Astrocyte (in vitro differentiated cells and primary cell): Measurements from ENCODE around the gene ZNF566. TPM values are rescaled to one million over a fixed set of nuclear protein-coding genes. Genes with fewer than 3 reads are reported as not detected.

Source experiments
- DNase-seq: peaks from one replicate; pipeline ENCODE4 v3.0.0-alpha.2; 2010; ENCODE audit warnings: low read depth
- FAIRE-seq: peaks from 2 replicates; lab custom pipeline; 2011; peaks lifted over from hg19 to GRCh38; lab: Jason Lieb, UNC
- H2AFZ ChIP-seq: 2 replicates; pipeline ENCODE4 v1.6.0; 2012; ENCODE audit warnings: low read depth, low read length, inconsistent platforms
- H3K27ac ChIP-seq: 2 replicates; pipeline ENCODE4 v1.5.1; 2011; ENCODE audit warnings: low read depth, low read length, inconsistent platforms
- H3K27me3 ChIP-seq: 2 replicates; pipeline ENCODE4 v1.6.0; 2011; ENCODE audit warnings: low read length, inconsistent platforms; ENCODE audit not compliant: insufficient read depth
- H3K36me3 ChIP-seq: 2 replicates; pipeline ENCODE4 v1.5.1; 2011; ENCODE audit warnings: low read length, inconsistent platforms; ENCODE audit not compliant: insufficient read depth
- H3K4me1 ChIP-seq: 2 replicates; pipeline ENCODE4 v1.5.1; 2011; ENCODE audit warnings: low read length, inconsistent platforms; ENCODE audit not compliant: insufficient read depth
- H3K4me2 ChIP-seq: 2 replicates; pipeline ENCODE4 v1.6.0; 2012; ENCODE audit warnings: low read length, inconsistent platforms
- H3K4me3 ChIP-seq: 2 replicates; pipeline ENCODE4 v1.5.1; 2011; ENCODE audit warnings: low read depth, mild to moderate bottlenecking, low read length, inconsistent platforms; ENCODE audit not compliant: insufficient read depth
- H3K79me2 ChIP-seq: 2 replicates; pipeline ENCODE4 v1.6.0; 2012; ENCODE audit warnings: mild to moderate bottlenecking, low read length, inconsistent platforms; ENCODE audit not compliant: insufficient read depth
- H3K9ac ChIP-seq: 2 replicates; pipeline ENCODE4 v1.6.0; 2012; ENCODE audit warnings: mild to moderate bottlenecking, low read length, inconsistent platforms
- H3K9me3 ChIP-seq: 2 replicates; pipeline ENCODE4 v1.5.1; 2012; ENCODE audit warnings: low read depth, mild to moderate bottlenecking, low read length, inconsistent platforms; ENCODE audit not compliant: insufficient read depth
- H4K20me1 ChIP-seq: 2 replicates; pipeline ENCODE4 v1.6.0; 2012; ENCODE audit warnings: low read length, inconsistent platforms; ENCODE audit not compliant: insufficient read depth
- H3K27ac Mint-ChIP-seq: one replicate; pipeline ENCODE4 v1.8.0; 2021; ENCODE audit warnings: mild to moderate bottlenecking, mixed read lengths; ENCODE audit not compliant: unreplicated experiment
- H3K27me3 Mint-ChIP-seq: one replicate; pipeline ENCODE4 v1.8.0; 2021; ENCODE audit warnings: low read depth, mixed read lengths; ENCODE audit not compliant: unreplicated experiment
- H3K36me3 Mint-ChIP-seq: one replicate; pipeline ENCODE4 v1.8.0; 2021; ENCODE audit warnings: low read depth, mixed read lengths; ENCODE audit not compliant: unreplicated experiment
- H3K4me1 Mint-ChIP-seq: one replicate; pipeline ENCODE4 v1.8.0; 2021; ENCODE audit warnings: low read depth, mixed read lengths; ENCODE audit not compliant: unreplicated experiment
- H3K4me3 Mint-ChIP-seq: one replicate; pipeline ENCODE4 v1.8.0; 2021; ENCODE audit warnings: mild to moderate bottlenecking, moderate library complexity, mixed read lengths; ENCODE audit not compliant: unreplicated experiment
- H3K9me3 Mint-ChIP-seq: one replicate; pipeline ENCODE4 v1.8.0; 2021; ENCODE audit warnings: mild to moderate bottlenecking, mixed read lengths; ENCODE audit not compliant: unreplicated experiment
- EZH2 ChIP-seq: IDR thresholded peaks from 2 replicates; pipeline ENCODE4 v1.6.1; 2012; ENCODE audit warnings: mild to moderate bottlenecking, low read length, inconsistent platforms; ENCODE audit not compliant: insufficient read depth
- total RNA-seq: library from RNA; stranded (reverse); gene quantifications from 2 replicates; pipeline ENCODE4 v1.2.1, GENCODE V29; 2021
- TF ChIP-seq, protein P1 (sequence below): IDR thresholded peaks from 2 replicates; pipeline ENCODE4 v1.5.1; 2011; ENCODE audit warnings: low read depth, mild to moderate bottlenecking, inconsistent platforms, low read length, moderate library complexity; ENCODE audit not compliant: insufficient read depth

Gene ZNF566
- total RNA-seq, 1 donor from 2014 or later = 16.0 TPM

DNA sequence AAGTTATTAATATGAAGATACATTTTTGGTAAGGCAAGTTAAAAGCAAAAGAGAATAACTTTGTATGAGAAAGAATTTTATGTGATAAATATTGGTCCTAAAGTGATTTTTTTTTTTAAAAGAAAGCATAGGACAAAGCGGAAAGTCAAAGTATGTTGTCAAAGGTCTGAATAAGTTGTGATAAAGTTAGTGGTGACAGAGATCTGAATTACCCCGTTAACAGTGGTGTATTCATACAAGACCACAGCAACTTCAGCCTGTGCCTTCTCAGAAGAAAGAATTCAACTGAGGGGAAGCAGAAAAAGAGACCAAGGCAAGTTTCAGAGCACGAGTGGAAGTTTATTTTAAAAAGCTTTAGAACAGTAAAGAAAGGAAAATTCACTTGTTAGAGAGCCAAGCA lies 19.0 kb upstream of the ZNF566 start:
- no peak for DNase-seq

GRCh38 chr19:36501973-36502372 lies 12.6 kb upstream of the ZNF566 start:
- H3K4me3 ChIP-seq = no peak overlapping the region
- H3K27ac ChIP-seq = no peak overlapping the region
- no peak overlapping the region for H2AFZ ChIP-seq
- peaks cover 17% of the 10 kb centered on the region for H3K36me3 Mint-ChIP-seq
- TF ChIP-seq, protein P1, sequence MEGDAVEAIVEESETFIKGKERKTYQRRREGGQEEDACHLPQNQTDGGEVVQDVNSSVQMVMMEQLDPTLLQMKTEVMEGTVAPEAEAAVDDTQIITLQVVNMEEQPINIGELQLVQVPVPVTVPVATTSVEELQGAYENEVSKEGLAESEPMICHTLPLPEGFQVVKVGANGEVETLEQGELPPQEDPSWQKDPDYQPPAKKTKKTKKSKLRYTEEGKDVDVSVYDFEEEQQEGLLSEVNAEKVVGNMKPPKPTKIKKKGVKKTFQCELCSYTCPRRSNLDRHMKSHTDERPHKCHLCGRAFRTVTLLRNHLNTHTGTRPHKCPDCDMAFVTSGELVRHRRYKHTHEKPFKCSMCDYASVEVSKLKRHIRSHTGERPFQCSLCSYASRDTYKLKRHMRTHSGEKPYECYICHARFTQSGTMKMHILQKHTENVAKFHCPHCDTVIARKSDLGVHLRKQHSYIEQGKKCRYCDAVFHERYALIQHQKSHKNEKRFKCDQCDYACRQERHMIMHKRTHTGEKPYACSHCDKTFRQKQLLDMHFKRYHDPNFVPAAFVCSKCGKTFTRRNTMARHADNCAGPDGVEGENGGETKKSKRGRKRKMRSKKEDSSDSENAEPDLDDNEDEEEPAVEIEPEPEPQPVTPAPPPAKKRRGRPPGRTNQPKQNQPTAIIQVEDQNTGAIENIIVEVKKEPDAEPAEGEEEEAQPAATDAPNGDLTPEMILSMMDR = no peak
- TF ChIP-seq EZH2 = no peak
- DNase-seq (no peak), FAIRE-seq (no peak)
- H3K36me3 ChIP-seq = no peaks in the 10 kb centered on the region
- no peaks in the 10 kb centered on the region for H3K79me2 ChIP-seq
- no peak overlapping the region for H3K4me3 Mint-ChIP-seq
- H3K4me2 ChIP-seq = no peak overlapping the region
- H3K27ac Mint-ChIP-seq = no peak overlapping the region
- no peaks in the 10 kb centered on the region for H4K20me1 ChIP-seq
- peaks cover 21% of the 10 kb centered on the region for H3K9me3 ChIP-seq
- no peak overlapping the region for H3K9ac ChIP-seq
- H3K27me3 Mint-ChIP-seq = no peaks in the 10 kb centered on the region
- peaks cover 32% of the 10 kb centered on the region for H3K9me3 Mint-ChIP-seq
- H3K4me1 Mint-ChIP-seq = no peaks in the 10 kb centered on the region
- no peaks in the 10 kb centered on the region for H3K27me3 ChIP-seq
- H3K4me1 ChIP-seq = no peaks in the 10 kb centered on the region

More for the DNA sequence above, 19.0 kb upstream of the ZNF566 start:
- Histone ChIP-seq H3K36me3 (peaks cover 4% of the 10 kb centered on the region), H3K4me2 (no peak overlapping the region), H3K9me3 (peaks cover 21% of the 10 kb centered on the region), H3K27ac (no peak overlapping the region), H3K9ac (no peak overlapping the region), H4K20me1 (no peaks in the 10 kb centered on the region), H3K27me3 (no peaks in the 10 kb centered on the region), H3K4me3 (no peak overlapping the region), H3K79me2 (no peaks in the 10 kb centered on the region), H3K4me1 (no peaks in the 10 kb centered on the region), H2AFZ (no peak overlapping the region)
- no peaks in the 10 kb centered on the region for H3K4me1 Mint-ChIP-seq
- FAIRE-seq = no peak
- H3K36me3 Mint-ChIP-seq = peaks cover 33% of the 10 kb centered on the region
- TF ChIP-seq, protein P1 = no peak
- TF ChIP-seq EZH2 = no peak
- H3K9me3 Mint-ChIP-seq = peaks cover 41% of the 10 kb centered on the region
- no peak overlapping the region for H3K4me3 Mint-ChIP-seq
- H3K27me3 Mint-ChIP-seq = no peaks in the 10 kb centered on the region
- no peak overlapping the region for H3K27ac Mint-ChIP-seq

DNA sequence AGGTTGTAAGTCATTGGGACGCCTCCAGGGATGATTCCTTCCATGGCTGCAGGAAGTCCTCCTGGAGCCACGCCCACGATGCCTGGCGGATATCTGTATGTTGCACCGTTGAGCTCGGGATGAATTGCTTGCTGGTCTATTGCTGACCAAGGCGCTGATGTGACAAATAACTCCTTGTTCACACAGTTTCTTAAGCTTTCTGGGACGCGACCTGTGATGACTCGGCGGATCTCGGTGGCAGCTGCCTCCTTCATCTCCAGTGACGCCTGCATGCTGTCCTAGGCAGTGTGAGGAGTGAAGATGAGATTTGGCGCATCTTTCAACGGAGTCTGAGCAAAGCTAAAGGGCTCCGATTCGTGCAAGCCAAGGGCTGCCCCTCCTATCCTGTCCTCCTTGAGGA lies 7.6 kb upstream of the ZNF566 start:
- H3K27ac Mint-ChIP-seq = no peak overlapping the region
- no peak overlapping the region for H3K4me3 ChIP-seq
- H3K27ac ChIP-seq = no peak overlapping the region
- no peaks in the 10 kb centered on the region for H4K20me1 ChIP-seq
- no peaks in the 10 kb centered on the region for H3K36me3 ChIP-seq
- H2AFZ ChIP-seq = no peak overlapping the region
- H3K4me2 ChIP-seq = no peak overlapping the region
- H3K9ac ChIP-seq = no peak overlapping the region
- FAIRE-seq (no peak), DNase-seq (no peak)
- H3K79me2 ChIP-seq = no peaks in the 10 kb centered on the region
- H3K9me3 ChIP-seq = peaks cover 11% of the 10 kb centered on the region
- TF ChIP-seq, protein P1 = no peak
- TF ChIP-seq EZH2 = no peak
- H3K27me3 Mint-ChIP-seq = no peaks in the 10 kb centered on the region
- H3K4me1 Mint-ChIP-seq = no peaks in the 10 kb centered on the region
- H3K9me3 Mint-ChIP-seq = peaks cover 30% of the 10 kb centered on the region
- no peaks in the 10 kb centered on the region for H3K27me3 ChIP-seq
- no peak overlapping the region for H3K4me3 Mint-ChIP-seq
- H3K36me3 Mint-ChIP-seq = peaks cover 11% of the 10 kb centered on the region
- H3K4me1 ChIP-seq = no peaks in the 10 kb centered on the region
